Stimulated activated CD4-positive, alpha-beta T cell treated with anti-CD3 and anti-CD28 coated beads, TNF-alpha, amount 100 ng/mL, for 24 hours (primary cell): ENCODE results near the gene CHPT1.

Experiments
- DNase-seq, 3 experiments: peaks; one replicate each; pipeline ENCODE4 v3.0.0-alpha.2; 2020; ENCODE audit warnings: low read depth in 3 of 3

The CHPT1 gene

GRCh38 chr12:101763246-101763931 lies 65.9 kb downstream of the CHPT1 start:
- DNase-seq, result no peak

GRCh38 chr12:101764051-101764792 lies 66.8 kb downstream of the CHPT1 start:
- no peak for DNase-seq

GRCh38 chr12:101767537-101767936 lies 70.1 kb downstream of the CHPT1 start:
- DNase-seq, result no peak

GRCh38 chr12:101768781-101769180 lies 71.3 kb downstream of the CHPT1 start:
- DNase-seq, result no peak

GRCh38 chr12:101769865-101770264 lies 72.4 kb downstream of the CHPT1 start:
- DNase-seq, result no peak

DNA sequence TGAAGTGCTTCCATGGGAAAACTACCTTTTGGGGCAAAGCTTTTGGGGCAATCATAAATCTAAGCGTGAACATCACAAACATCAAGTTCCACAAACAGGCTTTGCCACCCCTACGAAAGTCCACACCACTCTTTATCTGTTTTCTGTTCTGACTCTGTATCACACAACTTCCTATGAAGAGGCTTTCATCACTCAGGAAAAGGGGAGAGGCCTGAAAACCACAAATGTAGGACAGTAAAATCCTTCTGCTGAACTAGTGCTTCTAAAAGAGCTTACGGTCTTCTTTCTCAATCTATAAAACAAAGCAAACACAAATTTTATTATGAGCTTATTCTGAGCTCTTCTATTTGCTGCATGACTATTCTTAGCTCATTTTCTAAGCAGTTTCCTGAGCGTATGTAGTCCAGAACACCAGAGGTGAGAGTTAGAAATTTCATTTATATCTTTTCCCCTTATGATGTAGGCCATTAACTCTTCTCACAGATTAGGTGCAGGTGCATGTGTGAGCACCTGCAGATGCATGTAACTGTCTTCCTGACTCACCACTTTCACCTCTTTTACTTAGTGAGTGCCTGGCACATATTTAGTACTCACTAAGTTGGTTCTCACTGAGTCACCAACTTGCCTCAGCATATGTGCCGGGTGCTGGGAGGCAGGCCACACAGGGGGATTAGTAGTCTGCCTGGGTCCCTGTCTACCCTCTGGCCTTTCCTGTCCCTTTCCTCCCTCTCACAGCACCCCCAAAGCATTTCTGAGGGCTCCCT lies 74.8 kb downstream of the CHPT1 start:
- no peak for DNase-seq

- peak; percentile 40 to 57 (median 50) for DNase-seq
These were observed 76.3 kb downstream of the CHPT1 start for GRCh38 chr12:101773650-101774162.

- no peak for DNase-seq
These were observed 78.4 kb downstream of the CHPT1 start for GRCh38 chr12:101775816-101776215.

- DNase-seq, result no peak
These were observed 80.0 kb downstream of the CHPT1 start for GRCh38 chr12:101777485-101777884.

DNA sequence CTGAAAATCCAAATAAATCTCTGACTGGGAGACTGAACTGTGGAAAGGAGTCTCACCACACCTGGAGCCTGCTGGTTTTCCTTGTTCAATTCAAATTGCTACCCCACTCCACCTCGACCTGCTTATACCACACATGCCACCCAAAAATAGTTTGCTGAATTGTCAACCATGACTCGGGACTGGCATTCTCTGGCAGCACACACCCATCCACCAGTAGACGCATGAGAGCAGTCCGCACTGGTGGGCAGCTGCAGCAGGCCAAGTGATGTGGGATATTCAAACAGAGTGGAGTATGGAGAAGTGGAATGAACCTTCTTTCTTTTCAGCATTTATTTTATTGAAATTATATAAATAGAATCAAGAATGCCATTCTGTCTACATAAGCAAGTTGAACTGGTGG lies 80.5 kb downstream of the CHPT1 start:
- no peak for DNase-seq
